Fibroblast of lung (primary cell): ENCODE data around the gene SUPT20HL1.

Source experiments
- CTCF ChIP-seq, 2 donors: IDR thresholded peaks in 1 of 2; conservative IDR thresholded peaks in 1 of 2; 1 replicate in 1 of 2; 2 replicates in 1 of 2; pipeline ENCODE4 v1.5.1; 2011 to 2012; ENCODE audit warnings: low read length in 2 of 2, control low read depth in 1 of 2, inconsistent platforms in 1 of 2, low read depth in 1 of 2, mild to moderate bottlenecking in 1 of 2
- EZH2 ChIP-seq: IDR thresholded peaks from 2 replicates; pipeline ENCODE4 v1.5.1; 2012; ENCODE audit warnings: low read length, control low read depth, mild to moderate bottlenecking; ENCODE audit errors: missing control alignments

- TF ChIP-seq CTCF (conservative IDR thresholded peaks at IDR 0.05 in 1 of 2, IDR thresholded peaks at IDR 0.05 in 1 of 2; ENCODE audit: low read depth in 1 of 2, low read length in 2 of 2) (no peak), EZH2 (no peak)
Observed at GRCh38 chrX:24378706-24379105, 18.3 kb downstream of the SUPT20HL1 start.
